Smooth muscle cell (in vitro differentiated cells): ENCODE results near the gene CAPN5. TPM values are rescaled to one million over a fixed set of nuclear protein-coding genes. Genes with fewer than 3 reads are reported as not detected.

ENCODE experiments used
- DNase-seq: peaks from one replicate; lab custom pipeline; 2025; ENCODE audit not compliant: unreplicated experiment; lab: John Stamatoyannopoulos, UW
- H2AFZ ChIP-seq: fragments of 200-600 bp; sonication (generic); 2 replicates; pipeline ENCODE4 v1.6.0; 2016; ENCODE audit warnings: antibody characterized with exemption, low read depth, mild to moderate bottlenecking
- H3F3A ChIP-seq: fragments of 200-600 bp; sonication (generic); 2 replicates; pipeline ENCODE4 v1.6.0; 2017; ENCODE audit warnings: antibody characterized with exemption, low read depth
- H3K27ac ChIP-seq: fragments of 200-600 bp; sonication (generic); 2 replicates; pipeline ENCODE4 v1.5.1; 2016; ENCODE audit warnings: low read depth, mild to moderate bottlenecking
- H3K27me3 ChIP-seq: fragments of 200-600 bp; sonication (generic); 2 replicates; pipeline ENCODE4 v1.6.1; 2016; ENCODE audit warnings: low read depth, mild to moderate bottlenecking
- H3K36me3 ChIP-seq: fragments of 200-600 bp; sonication (generic); 2 replicates; pipeline ENCODE4 v1.5.1; 2016; ENCODE audit warnings: low read depth
- H3K4me1 ChIP-seq: fragments of 200-600 bp; sonication (generic); 2 replicates; pipeline ENCODE4 v1.5.1; 2016; ENCODE audit warnings: low read depth
- H3K4me2 ChIP-seq: fragments of 200-600 bp; sonication (generic); 2 replicates; pipeline ENCODE4 v1.6.0; 2016; ENCODE audit warnings: mild to moderate bottlenecking
- H3K4me3 ChIP-seq: fragments of 200-600 bp; sonication (generic); 2 replicates; pipeline ENCODE4 v1.5.1; 2016; ENCODE audit warnings: mild to moderate bottlenecking
- H3K79me2 ChIP-seq: fragments of 200-600 bp; sonication (generic); 2 replicates; pipeline ENCODE4 v1.6.0; 2016; ENCODE audit warnings: low read depth, mild to moderate bottlenecking
- H3K9ac ChIP-seq: fragments of 200-600 bp; sonication (generic); 2 replicates; pipeline ENCODE4 v1.6.0; 2016; ENCODE audit warnings: low read depth
- H3K9me3 ChIP-seq: fragments of 200-600 bp; sonication (generic); replicated peaks from 2 replicates; pipeline ENCODE4 v1.5.1; 2016; ENCODE audit warnings: low read depth
- H4K20me1 ChIP-seq: fragments of 200-600 bp; sonication (generic); 2 replicates; pipeline ENCODE4 v1.6.0; 2016; ENCODE audit warnings: low read depth
- CTCF ChIP-seq: fragments of 200-600 bp; sonication (generic); IDR thresholded peaks from 2 replicates; pipeline ENCODE4 v1.5.1; 2017; ENCODE audit warnings: borderline replicate concordance, mild to moderate bottlenecking, antibody characterized with exemption; ENCODE audit not compliant: insufficient read depth, poor library complexity, severe bottlenecking
- WGBS: methylation state at CpG from one replicate; pipeline ENCODE4 v1.1.7; 2016; ENCODE audit warnings: low lambda C conversion rate; 5-methylcytosine and 5-hydroxymethylcytosine counted together
- polyA plus RNA-seq: library from polyadenylated mRNA; unstranded; fragments of >200 nt; fragmentation: Nextera tagmentation; extraction: Ambion mirVana; gene quantifications from 2 replicates; pipeline ENCODE4 v1.2.1, GENCODE V29; 2016
- total RNA-seq: library from RNA; depleted of rRNA; stranded (reverse); fragments of >200 nt; gene quantifications from 2 replicates; pipeline ENCODE4 v1.2.3, GENCODE V29; 2014

Gene CAPN5
- total and polyA plus RNA-seq, 2 experiments from 2014 or later = 15.5 to 23.1 TPM

- no peaks in the 10 kb centered on the region for H3K36me3 ChIP-seq
- no peak overlapping the region for H3K9ac ChIP-seq
- H3K4me2 ChIP-seq = no peak overlapping the region
- no peak for TF ChIP-seq CTCF
- H3K9me3 ChIP-seq = no peaks in the 10 kb centered on the region
- no peak for DNase-seq
- no peaks in the 10 kb centered on the region for H3F3A ChIP-seq
- peaks cover 19% of the 10 kb centered on the region for H4K20me1 ChIP-seq
- H2AFZ ChIP-seq = no peak overlapping the region
- 92% methylated on average over 6 of the region's 6 CpGs for WGBS
- H3K27me3 ChIP-seq = no peaks in the 10 kb centered on the region
- H3K27ac ChIP-seq = no peak overlapping the region
- peaks cover 6% of the 10 kb centered on the region for H3K79me2 ChIP-seq
- H3K4me1 ChIP-seq = no peaks in the 10 kb centered on the region
- H3K4me3 ChIP-seq = no peak overlapping the region
Measured at GRCh38 chr11:77085652-77086051, 18.9 kb downstream of the CAPN5 start.

GRCh38 chr11:77086521-77087472 is 20.0 kb downstream of the CAPN5 start:
- 89% methylated on average over 23 of the region's 23 CpGs for WGBS

GRCh38 chr11:77087723-77088225 is 21.0 kb downstream of the CAPN5 start:
- Histone ChIP-seq H3K27ac (no peak overlapping the region), H3K79me2 (no peaks in the 10 kb centered on the region), H3K4me2 (no peak overlapping the region), H3K36me3 (no peaks in the 10 kb centered on the region), H2AFZ (no peak overlapping the region), H3K9me3 (no peaks in the 10 kb centered on the region), H3K4me1 (no peaks in the 10 kb centered on the region), H3K4me3 (no peak overlapping the region), H4K20me1 (peaks cover 21% of the 10 kb centered on the region), H3F3A (no peaks in the 10 kb centered on the region), H3K27me3 (no peaks in the 10 kb centered on the region), H3K9ac (no peak overlapping the region)
- DNase-seq = no peak
- WGBS = 98% methylated on average over 9 of the region's 9 CpGs
- TF ChIP-seq CTCF = no peak

More at GRCh38 chr11:77086521-77087472, 20.0 kb downstream of the CAPN5 start:
- Histone ChIP-seq H3K9ac (no peak overlapping the region), H3K4me3 (no peak overlapping the region), H3K4me1 (no peaks in the 10 kb centered on the region), H3K79me2 (no peaks in the 10 kb centered on the region), H3K9me3 (no peaks in the 10 kb centered on the region), H3K4me2 (no peak overlapping the region), H3K36me3 (no peaks in the 10 kb centered on the region), H4K20me1 (peaks cover 21% of the 10 kb centered on the region), H3K27ac (no peak overlapping the region), H3F3A (no peaks in the 10 kb centered on the region), H2AFZ (no peak overlapping the region), H3K27me3 (no peaks in the 10 kb centered on the region)
- no peak for TF ChIP-seq CTCF
- DNase-seq = no peak
